A549 (cell line): ENCODE measurements around the gene ARGLU1.

ENCODE experiments used
- CEBPB ChIP-seq, 2 experiments: fragments of >200 bp in 1 of 2; sonication (Bioruptor Twin) in 1 of 2; formaldehyde crosslinking in 1 of 2; IDR thresholded peaks; 2 replicates each; pipeline ENCODE4 v1.6.1; 2012 to 2016
- EP300 ChIP-seq, 2 experiments: fragments of >200 bp; sonication (Bioruptor Twin); formaldehyde crosslinking; IDR thresholded peaks; 2 replicates in 1 of 2; 3 replicates in 1 of 2; pipeline ENCODE4 v1.6.1; 2016 to 2017
- HOXB13 ChIP-seq: fragments of 250-450 bp; sonication (Bioruptor Pico); IDR thresholded peaks from 2 replicates; pipeline ENCODE4 v1.5.0; 2020; ENCODE audit warnings: low read depth, mild to moderate bottlenecking, moderate library complexity
- MAFK ChIP-seq: fragments of 450-650 bp; IDR thresholded peaks from 2 replicates; pipeline ENCODE4 v1.6.1; 2014; ENCODE audit not compliant: partially characterized antibody
- MAZ ChIP-seq: fragments of 150-350 bp; IDR thresholded peaks from 2 replicates; pipeline ENCODE4 v1.6.1; 2014; ENCODE audit warnings: antibody characterized with exemption, low read depth, low read length, borderline replicate concordance
- NR3C1 ChIP-seq: fragments of >200 bp; sonication (Bioruptor Twin); formaldehyde crosslinking; IDR thresholded peaks from 3 replicates; pipeline ENCODE4 v1.6.1; 2017
- PHF8 ChIP-seq: fragments of 200-600 bp; sonication (generic); IDR thresholded peaks from 2 replicates; pipeline ENCODE4 v1.6.1; 2016; ENCODE audit warnings: low read depth, mild to moderate bottlenecking, antibody characterized with exemption, moderate library complexity, borderline replicate concordance
- POLR2A ChIP-seq: IDR thresholded peaks from 2 replicates; pipeline ENCODE4 v1.6.1; 2012; ENCODE audit warnings: mild to moderate bottlenecking, low read length
- POLR2AphosphoS2 ChIP-seq: conservative IDR thresholded peaks from 2 replicates; pipeline ENCODE4 v1.6.1; 2012; ENCODE audit warnings: low read length, improper control_type of control experiment, inconsistent platforms
- SMC3 ChIP-seq: fragments of >200 bp; sonication (Bioruptor Twin); formaldehyde crosslinking; IDR thresholded peaks from 3 replicates; pipeline ENCODE4 v1.6.1; 2018; ENCODE audit warnings: inconsistent platforms
- TF ChIP-seq, protein P1 (sequence below): fragments of >200 bp; sonication (Bioruptor Twin); formaldehyde crosslinking; IDR thresholded peaks from 3 replicates; pipeline ENCODE4 v1.5.1; 2016
- TF ChIP-seq, protein P2 (sequence below): IDR thresholded peaks from 2 replicates; pipeline ENCODE4 v1.6.1; 2012

DNA sequence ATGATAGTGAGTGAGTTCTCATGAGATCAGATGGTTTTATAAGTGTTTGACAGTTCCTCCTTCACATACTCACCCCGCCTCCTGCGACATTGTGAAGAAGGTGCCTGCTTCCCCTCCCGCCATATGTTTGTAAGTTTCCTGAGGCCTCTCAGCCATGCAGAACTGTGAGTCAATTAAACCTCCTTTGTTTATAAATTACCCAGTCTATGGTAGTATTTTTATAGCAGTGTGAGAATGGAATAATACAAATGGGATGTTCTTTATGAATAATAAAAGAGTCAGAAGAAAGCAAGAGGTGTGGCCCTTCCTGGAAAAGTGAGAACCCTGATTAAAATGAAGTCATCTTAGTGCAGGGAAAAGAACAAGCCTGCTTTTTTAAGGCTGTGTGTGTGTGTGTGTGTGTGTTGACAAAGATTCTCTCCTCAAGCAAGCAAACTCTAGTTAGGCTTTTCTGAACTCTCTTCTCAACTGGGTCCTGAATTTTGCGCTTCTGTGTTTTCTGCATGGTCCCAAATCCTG is 18.8 kb upstream of the ARGLU1 start:
- TF ChIP-seq MAFK (no peak), POLR2A (no peak), CEBPB (IDR thresholded peaks at IDR 0.05) (no peak), HOXB13 (no peak), MAZ (no peak), PHF8 (no peak), EP300 (IDR thresholded peaks at IDR 0.05) (no peak), NR3C1 (no peak), SMC3 (no peak), POLR2AphosphoS2 (no peak)
- TF ChIP-seq, protein P1, sequence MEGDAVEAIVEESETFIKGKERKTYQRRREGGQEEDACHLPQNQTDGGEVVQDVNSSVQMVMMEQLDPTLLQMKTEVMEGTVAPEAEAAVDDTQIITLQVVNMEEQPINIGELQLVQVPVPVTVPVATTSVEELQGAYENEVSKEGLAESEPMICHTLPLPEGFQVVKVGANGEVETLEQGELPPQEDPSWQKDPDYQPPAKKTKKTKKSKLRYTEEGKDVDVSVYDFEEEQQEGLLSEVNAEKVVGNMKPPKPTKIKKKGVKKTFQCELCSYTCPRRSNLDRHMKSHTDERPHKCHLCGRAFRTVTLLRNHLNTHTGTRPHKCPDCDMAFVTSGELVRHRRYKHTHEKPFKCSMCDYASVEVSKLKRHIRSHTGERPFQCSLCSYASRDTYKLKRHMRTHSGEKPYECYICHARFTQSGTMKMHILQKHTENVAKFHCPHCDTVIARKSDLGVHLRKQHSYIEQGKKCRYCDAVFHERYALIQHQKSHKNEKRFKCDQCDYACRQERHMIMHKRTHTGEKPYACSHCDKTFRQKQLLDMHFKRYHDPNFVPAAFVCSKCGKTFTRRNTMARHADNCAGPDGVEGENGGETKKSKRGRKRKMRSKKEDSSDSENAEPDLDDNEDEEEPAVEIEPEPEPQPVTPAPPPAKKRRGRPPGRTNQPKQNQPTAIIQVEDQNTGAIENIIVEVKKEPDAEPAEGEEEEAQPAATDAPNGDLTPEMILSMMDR = no peak
- TF ChIP-seq, protein P2, sequence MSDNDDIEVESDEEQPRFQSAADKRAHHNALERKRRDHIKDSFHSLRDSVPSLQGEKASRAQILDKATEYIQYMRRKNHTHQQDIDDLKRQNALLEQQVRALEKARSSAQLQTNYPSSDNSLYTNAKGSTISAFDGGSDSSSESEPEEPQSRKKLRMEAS = no peak
